ENCODE results near the gene KLHDC10.
"Not testable (repeated sequence)": the region's sequence is repeated elsewhere in the genome, so short reads cannot be mapped to it uniquely, and the experiment has no call there.

KLHDC10 gene

DNA sequence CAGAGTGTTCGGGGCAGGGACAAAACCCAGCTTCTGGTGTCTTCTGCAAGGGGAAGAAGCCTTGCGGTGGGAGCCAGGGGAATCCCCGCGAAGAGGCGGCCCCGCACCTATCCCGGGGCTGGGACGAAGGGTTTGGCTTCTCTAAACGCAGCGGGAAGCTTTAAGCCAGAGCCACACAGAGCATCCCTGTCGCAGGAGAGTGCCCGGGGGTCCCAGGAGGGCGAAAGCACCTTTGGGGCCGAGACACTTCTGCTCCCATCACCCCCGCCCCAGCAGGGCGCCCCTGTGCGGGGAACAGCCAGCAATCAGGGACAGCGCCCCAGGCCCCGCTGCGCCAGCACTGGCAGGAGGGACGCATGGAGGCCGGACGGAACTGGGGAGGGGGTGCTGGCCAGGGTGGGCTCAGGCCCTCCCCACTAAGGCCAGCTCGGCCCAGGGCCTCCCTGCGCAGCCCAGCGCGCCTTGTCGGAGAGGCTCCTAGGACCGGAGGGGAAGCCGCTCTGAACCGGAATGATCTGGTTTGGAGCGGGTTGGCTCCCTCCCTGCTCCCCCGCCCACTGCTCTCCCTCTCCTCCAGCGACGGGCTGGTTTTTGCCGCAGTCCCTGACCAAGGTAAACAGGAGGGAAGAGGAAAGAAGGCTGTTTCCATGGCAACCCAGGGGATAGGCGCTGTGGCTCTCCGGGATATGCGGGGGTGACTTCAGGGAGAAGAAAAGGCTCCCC is 71.0 kb downstream of the KLHDC10 start:
- DNase-seq (ENCODE audit: low read depth in 3 of 3): peak in 1 of 3 donors; percentile 40

DNA sequence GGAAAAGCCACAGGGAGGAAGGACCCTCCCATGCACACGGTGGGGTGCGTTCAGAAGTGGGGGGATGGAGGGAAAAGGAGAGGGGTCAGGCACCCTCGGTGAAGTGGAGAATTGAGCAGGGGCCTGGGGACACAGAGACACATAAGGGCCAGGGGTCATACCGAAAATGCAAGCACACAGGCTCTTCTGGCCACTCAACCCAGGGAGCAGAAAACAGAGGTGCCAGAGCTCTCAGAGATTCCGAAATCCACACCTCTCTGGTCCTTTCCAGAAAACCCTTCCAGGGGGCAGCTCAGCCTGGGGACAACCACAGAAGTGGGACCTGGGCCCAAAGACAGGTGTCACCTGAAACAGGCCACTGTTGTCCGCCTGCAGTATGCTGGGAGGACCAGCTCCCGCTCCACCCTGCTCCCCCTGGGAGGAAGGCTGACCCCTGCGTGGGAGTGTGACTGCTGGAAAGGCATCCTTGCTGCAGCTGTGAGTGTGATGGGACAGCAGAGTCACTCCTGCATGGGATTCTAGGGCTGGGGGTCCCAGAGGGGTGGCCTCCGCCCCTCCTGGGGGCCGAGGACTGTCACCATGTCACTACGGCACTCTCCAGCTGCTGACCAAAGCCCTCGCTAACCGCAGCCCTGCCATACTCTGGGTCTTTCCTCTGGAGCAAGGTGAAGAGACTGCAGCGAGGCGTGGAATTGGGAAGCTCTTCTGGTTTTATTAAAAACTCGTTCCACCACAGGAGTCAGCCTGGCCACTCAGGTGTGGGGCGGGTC is 71.7 kb downstream of the KLHDC10 start:
- DNase-seq (ENCODE audit: low read depth in 3 of 3): no peak

GRCh38 chr7:130142654-130143333 is 72.5 kb downstream of the KLHDC10 start:
- DNase-seq (ENCODE audit: low read depth in 3 of 3): no peak

GRCh38 chr7:130143334-130143732 is 73.0 kb downstream of the KLHDC10 start:
- no peak for DNase-seq (ENCODE audit: low read depth in 3 of 3)

DNA sequence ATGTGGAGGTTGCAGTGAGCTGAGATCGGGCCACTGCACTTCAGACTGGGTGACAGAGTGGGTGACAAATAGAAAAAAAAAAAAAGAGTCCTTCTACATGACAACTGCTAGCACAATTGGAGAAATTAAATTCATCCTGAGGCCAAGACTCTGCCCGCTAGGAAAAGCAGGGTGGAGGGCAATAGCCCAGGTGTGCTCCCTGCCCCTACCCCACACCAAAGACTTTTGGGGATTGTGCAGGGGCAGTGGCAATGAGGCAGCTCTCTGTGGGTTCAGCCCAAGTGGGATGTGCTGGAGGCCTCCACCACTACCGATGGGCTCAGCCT is 73.6 kb downstream of the KLHDC10 start:
- no peak for DNase-seq (ENCODE audit: low read depth in 3 of 3)

GRCh38 chr7:130144312-130145171 is 74.2 kb downstream of the KLHDC10 start:
- DNase-seq (ENCODE audit: low read depth in 3 of 3): no peak

GRCh38 chr7:130145424-130146100 is 75.2 kb downstream of the KLHDC10 start:
- no peak for DNase-seq (ENCODE audit: low read depth in 3 of 3)

- not testable (repeated sequence) for DNase-seq (ENCODE audit: low read depth in 3 of 3)
Measured at GRCh38 chr7:130146142-130146541, 75.8 kb downstream of the KLHDC10 start.

GRCh38 chr7:130146693-130147405 is 76.5 kb downstream of the KLHDC10 start:
- no peak for DNase-seq (ENCODE audit: low read depth in 3 of 3)

- DNase-seq (ENCODE audit: low read depth in 3 of 3): no peak
Measured at GRCh38 chr7:130147710-130148325, 77.5 kb downstream of the KLHDC10 start.

- DNase-seq (ENCODE audit: low read depth in 3 of 3): no peak
Measured at GRCh38 chr7:130148561-130148960, 78.2 kb downstream of the KLHDC10 start.

DNA sequence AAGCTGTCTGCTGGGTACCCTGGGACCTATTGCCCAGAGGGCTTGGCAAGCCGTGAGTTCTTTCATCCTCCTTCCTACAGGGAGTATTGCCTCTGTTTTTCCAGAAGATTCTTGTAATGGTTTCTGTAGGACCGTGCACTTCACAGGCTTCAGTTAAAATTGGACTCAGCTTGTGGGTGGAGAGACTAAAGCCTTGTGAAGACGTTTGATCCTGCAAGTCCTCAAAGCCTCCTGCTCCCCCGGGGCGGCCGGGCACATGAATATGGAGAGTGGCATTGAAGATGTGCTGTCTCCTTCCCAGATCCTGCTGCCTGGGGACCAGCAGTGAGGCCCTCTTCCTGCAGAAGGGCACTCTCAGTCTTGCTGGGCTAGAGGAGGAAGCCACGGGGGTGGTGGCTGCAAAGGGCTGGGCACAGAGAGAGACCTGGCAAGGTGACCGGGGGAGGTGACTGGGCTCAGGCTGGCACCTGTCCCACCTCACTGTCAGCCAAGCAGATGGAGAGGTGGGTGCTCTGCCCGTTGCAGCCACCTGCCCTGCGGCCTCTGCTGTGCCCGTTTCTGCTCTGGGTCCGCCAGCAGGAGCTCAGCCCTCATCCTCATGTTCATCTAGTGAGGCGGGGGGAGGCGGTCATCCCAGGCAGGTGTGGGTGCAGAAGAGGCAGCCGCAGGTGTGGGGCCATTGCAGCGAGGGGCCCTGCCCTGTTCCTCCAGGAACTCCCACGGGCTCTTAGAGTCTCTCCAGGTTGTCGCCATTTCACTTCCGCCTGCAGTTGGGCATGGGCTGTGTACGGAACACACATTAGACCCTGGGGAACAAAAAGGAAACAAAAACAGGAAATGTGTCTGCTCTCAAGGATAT is 79.2 kb downstream of the KLHDC10 start:
- no peak for DNase-seq (ENCODE audit: low read depth in 3 of 3)

- DNase-seq (ENCODE audit: low read depth in 3 of 3): no peak
Measured at GRCh38 chr7:130150587-130150986, 80.3 kb downstream of the KLHDC10 start.

- DNase-seq (ENCODE audit: low read depth in 3 of 3): no peak
Measured at GRCh38 chr7:130151591-130152492, 81.5 kb downstream of the KLHDC10 start.

- no peak for DNase-seq (ENCODE audit: low read depth in 3 of 3)
Measured at GRCh38 chr7:130152493-130153210, 82.3 kb downstream of the KLHDC10 start.

- DNase-seq (ENCODE audit: low read depth in 3 of 3): no peak
Measured at GRCh38 chr7:130153211-130153908, 83.0 kb downstream of the KLHDC10 start.

- no peak for DNase-seq (ENCODE audit: low read depth in 3 of 3)
Measured at GRCh38 chr7:130154131-130154500, 83.8 kb downstream of the KLHDC10 start.
